K562 (cell line): Measurements from ENCODE around the gene SCN4A. TPM values are rescaled to one million over a fixed set of nuclear protein-coding genes. Genes with fewer than 3 reads are reported as not detected.
"Not testable (repeated sequence)": the region's sequence is repeated elsewhere in the genome, so short reads cannot be mapped to it uniquely, and the experiment has no call there.

Experiments
- ATAC-seq: fragments of 200-7000 bp; cut with Tn5 transposase; 3 replicates; pipeline ENCODE4 v1.9.1; 2020; ENCODE audit warnings: moderate library complexity
- BruUV-seq: library from RNA; stranded (reverse); fragments of 400-500 nt; replicated peaks from 2 replicates; lab custom pipeline; 2021; lab: Mats Ljungman, UMichigan
- CTCF ChIA-PET: fragments of 300-600 bp; formaldehyde crosslinking; extraction: SDS; loops from one replicate; lab custom pipeline; 2021; ENCODE audit warnings: low intra/inter-chr PET ratio; lab: Yijun Ruan, JAX
- POLR2A ChIA-PET: fragments of 300-600, 350-650 bp; sonication (Branson Sonifier 250); formaldehyde crosslinking; extraction: SDS; loops from one replicate; lab custom pipeline; 2021; ENCODE audit warnings: antibody characterized with exemption, inconsistent platforms; lab: Yijun Ruan, JAX
- DNase-seq, 4 experiments: peaks; one replicate each; pipeline versions ENCODE4 v3.0.0 to v3.0.0-alpha.2; 2011 to 2018; ENCODE audit warnings: low spot score in 3 of 4, mixed read lengths in 3 of 4; ENCODE audit errors: extremely low read depth in 1 of 4
- FAIRE-seq: peaks from 2 replicates; lab custom pipeline; 2011; peaks lifted over from hg19 to GRCh38; lab: Jason Lieb, UNC
- H2AFZ ChIP-seq: 2 replicates; pipeline ENCODE4 v1.6.0; 2011; ENCODE audit warnings: low read depth, low read length, control low read depth, inconsistent platforms
- H3K27ac ChIP-seq: fragments of 200-600 bp; 3 replicates; pipeline ENCODE4 v1.8.0; 2011; ENCODE audit warnings: low read depth, mild to moderate bottlenecking, control low read depth, inconsistent platforms, low read length, moderate library complexity, mixed read lengths; ENCODE audit errors: extremely low read depth
- H3K27me3 ChIP-seq, 2 experiments: fragments of 300-600 bp in 1 of 2; 2 replicates in 1 of 2; 3 replicates in 1 of 2; pipeline versions ENCODE4 v1.6.0 to v1.8.0; 2011; ENCODE audit warnings: inconsistent platforms in 2 of 2, low read length in 2 of 2, mild to moderate bottlenecking in 1 of 2, mixed read lengths in 1 of 2, moderate library complexity in 1 of 2; ENCODE audit not compliant: control insufficient read depth in 2 of 2, insufficient read depth in 2 of 2
- H3K36me3 ChIP-seq: fragments of 300-600 bp; 3 replicates; pipeline ENCODE4 v1.8.0; 2011; ENCODE audit warnings: mild to moderate bottlenecking, low read length, inconsistent platforms; ENCODE audit not compliant: control insufficient read depth, insufficient read depth
- H3K4me1 ChIP-seq, 2 experiments: fragments of 200-600 bp in 1 of 2; replicated peaks in 1 of 2; 2 replicates in 1 of 2; 3 replicates in 1 of 2; pipeline versions ENCODE4 v1.5.1 to v1.8.0; 2011; ENCODE audit warnings: inconsistent platforms in 2 of 2, low read length in 2 of 2, mild to moderate bottlenecking in 1 of 2, mixed read lengths in 1 of 2, moderate library complexity in 1 of 2; ENCODE audit not compliant: control insufficient read depth in 2 of 2, insufficient read depth in 2 of 2
- H3K4me2 ChIP-seq: 2 replicates; pipeline ENCODE4 v1.6.1; 2011; ENCODE audit warnings: low read length, control low read depth, inconsistent platforms, mixed read lengths; ENCODE audit not compliant: insufficient read depth
- H3K4me3 ChIP-seq: fragments of 200-600 bp; sonication (generic), shearing (Covaris generic); 2 replicates; pipeline ENCODE4 v1.5.1; 2016; ENCODE audit warnings: control low read depth, inconsistent platforms
- H3K79me2 ChIP-seq: fragments of 200-600 bp; 3 replicates; pipeline ENCODE4 v1.8.0; 2011; ENCODE audit warnings: low read length, inconsistent platforms; ENCODE audit not compliant: control insufficient read depth, insufficient read depth
- H3K9ac ChIP-seq, 2 experiments: 2 replicates each; pipeline versions ENCODE4 v1.6.0 to v1.6.1; 2011; ENCODE audit warnings: low read depth in 2 of 2, low read length in 2 of 2, control low read depth in 1 of 2, inconsistent platforms in 1 of 2, mild to moderate bottlenecking in 1 of 2, mixed read lengths in 1 of 2; ENCODE audit not compliant: insufficient read depth in 1 of 2
- H3K9me1 ChIP-seq: one replicate; pipeline ENCODE4 v1.6.0; 2011; ENCODE audit warnings: inconsistent platforms, mild to moderate bottlenecking, low read length, moderate library complexity; ENCODE audit not compliant: control insufficient read depth, insufficient read depth
- H3K9me3 ChIP-seq: replicated peaks from 2 replicates; pipeline ENCODE4 v1.5.1; 2011; ENCODE audit warnings: low read depth, low read length, inconsistent platforms; ENCODE audit not compliant: control insufficient read depth, insufficient read depth
- H4K20me1 ChIP-seq: replicated peaks from 2 replicates; pipeline ENCODE4 v1.6.1; 2011; ENCODE audit warnings: low read length, inconsistent platforms, mixed read lengths; ENCODE audit not compliant: control insufficient read depth, insufficient read depth
- CEBPB ChIP-seq: fragments of 450-650 bp; IDR thresholded peaks from 2 replicates; pipeline ENCODE4 v1.6.1; 2016; ENCODE audit warnings: missing genetic modification characterization, missing compliant biosample characterization
- ERF ChIP-seq: fragments of 450-650 bp; formaldehyde crosslinking; IDR thresholded peaks from 2 replicates; pipeline ENCODE4 v1.4.0; 2020; ENCODE audit warnings: mild to moderate bottlenecking, mixed read lengths
- POLR2AphosphoS5 ChIP-seq: IDR thresholded peaks from 2 replicates; pipeline ENCODE4 v1.6.1; 2011; ENCODE audit warnings: mild to moderate bottlenecking, low read depth, low read length, moderate library complexity; ENCODE audit not compliant: control insufficient read depth, insufficient read depth
- TRIM28 ChIP-seq: fragments of 450-650 bp; IDR thresholded peaks from 2 replicates; pipeline ENCODE4 v1.6.1; 2017
- U2AF2 ChIP-seq: fragments of 200-400 bp; formaldehyde crosslinking; optimal IDR thresholded peaks from 2 replicates; pipeline ENCODE3; 2017; ENCODE audit warnings: low read depth, mild to moderate bottlenecking, low read length
- WGBS: fragments of 100-300 bp; shearing (Covaris generic); methylation state at CpG from one replicate; pipeline ENCODE4 v1.1.6; 2016; ENCODE audit warnings: low coverage, mixed read lengths; ENCODE audit not compliant: insufficient coverage; ENCODE audit errors: missing lambda C conversion rate; 5-methylcytosine and 5-hydroxymethylcytosine counted together
- in situ Hi-C: fragments of 300-500 bp; cut with MboI; formaldehyde crosslinking; loops from 4 replicates; pipeline ENCODE4 v1.15.0; 2018; ENCODE audit warnings: inconsistent platforms, mixed read lengths
- intact Hi-C: fragments of 100-400 bp; cut with micrococcal nuclease; formaldehyde crosslinking; loops from 2 replicates; pipeline ENCODE4 v1.14.2; 2022
- polyA plus RNA-seq, 8 experiments: library from polyadenylated mRNA; depleted of rRNA in 4 of 8; stranded (reverse) in 5 of 8; unstranded in 3 of 8; fragments of >200 nt; fragmentation: Nextera tagmentation in 2 of 8; fragmentation: Illumina TruSeq in 1 of 8; extraction: Ambion mirVana in 2 of 8; extraction: Trizol in 1 of 8; gene quantifications; 2 replicates each; pipeline versions ENCODE4 v1.2.1 to v1.2.3, GENCODE V29; 2011 to 2014; ENCODE audit warnings: inconsistent platforms in 1 of 8, missing spikeins in 1 of 8
- total RNA-seq, 7 experiments: library from RNA; depleted of rRNA in 6 of 7; stranded (reverse); fragments of >200 nt in 6 of 7; fragmentation: Illumina TruSeq in 2 of 7; extraction: Trizol in 2 of 7; gene quantifications; 2 replicates each; pipeline versions ENCODE4 v1.2.1 to v1.2.3, GENCODE V29; 2011 to 2021; ENCODE audit warnings: low replicate concordance in 1 of 7

Gene SCN4A
- total and polyA plus RNA-seq, 9 of the 15 experiments (the other 6 are each of a cell fraction or from before 2014, with no cell fraction given), result 0.29 to 2.6 (median 1.4) TPM

GRCh38 chr17:63910096-63910495 is 62.6 kb downstream of the SCN4A start:
- Histone ChIP-seq H4K20me1 (0 out of 2 replicates have a peak, but pooled peaks cover 3% of the 10 kb centered on the region), H3K9ac (no peak overlapping the region), H3K9me3 (no peaks in the 10 kb centered on the region), H2AFZ (no peak overlapping the region), H3K36me3 (no peaks in the 10 kb centered on the region), H3K9me1 (no peaks in the 10 kb centered on the region), H3K4me2 (no peak overlapping the region), H3K4me1 (no peaks in the 10 kb centered on the region), H3K27ac (no peak overlapping the region), H3K79me2 (no peaks in the 10 kb centered on the region), H3K4me3 (no peak overlapping the region), H3K27me3 (peaks cover 9 to 30% of the 10 kb centered on the region in 2 experiments; a peak in 4 of 5 replicates)
- intact Hi-C loops, result loop anchor here (10.0 kb wide), 1 partner anchor 375 kb away; no protein-coding TSS in a partner anchor
- no TSS peak for BruUV-seq
- in situ Hi-C loops, result loop anchor here (5.0 to 10.0 kb wide), 3 partner anchors 115 to 375 kb away; partner anchors contain the start of genes ERN1 and ICAM2
- 3% methylated on average over 14 of the region's 14 CpGs for WGBS
- TF ChIP-seq POLR2AphosphoS5, result no peak
- TF ChIP-seq ERF, result no peak
- no peak for TF ChIP-seq TRIM28
- no peak for TF ChIP-seq CEBPB (tag)
- no peak for TF ChIP-seq U2AF2
- FAIRE-seq (no peak), DNase-seq (no peak), ATAC-seq (no peak)
- ChIA-PET POLR2A (no interaction called here), CTCF (no interaction called here)

- in situ Hi-C loops, H3K79me2 ChIP-seq, H2AFZ ChIP-seq, H3K4me3 ChIP-seq, H3K27ac ChIP-seq, FAIRE-seq, BruUV-seq, H3K9me3 ChIP-seq, ATAC-seq, H3K4me1 ChIP-seq, CTCF ChIA-PET, H3K36me3 ChIP-seq, H3K4me2 ChIP-seq, H3K9ac ChIP-seq, H3K9me1 ChIP-seq, POLR2A ChIA-PET, DNase-seq, H4K20me1 ChIP-seq: not testable (repeated sequence)
- WGBS, result 0% methylated on average over 10 of the region's 10 CpGs
- peaks cover 9 to 30% of the 10 kb centered on the region in 2 experiments; a peak in 4 of 5 replicates for H3K27me3 ChIP-seq
- intact Hi-C loops, result loop anchor here (10.0 kb wide), 1 partner anchor 505 kb away; no protein-coding TSS in a partner anchor
Observed at GRCh38 chr17:63909586-63909985, 63.1 kb downstream of the SCN4A start.
